Measurements from ENCODE around the gene TMPRSS13. TPM values are rescaled to one million over a fixed set of nuclear protein-coding genes. Genes with fewer than 3 reads are reported as not detected.

Gene TMPRSS13
- total RNA-seq, 3 donors from 2014 or later, result 0.32 to 1.9 (median 0.72) TPM

DNA sequence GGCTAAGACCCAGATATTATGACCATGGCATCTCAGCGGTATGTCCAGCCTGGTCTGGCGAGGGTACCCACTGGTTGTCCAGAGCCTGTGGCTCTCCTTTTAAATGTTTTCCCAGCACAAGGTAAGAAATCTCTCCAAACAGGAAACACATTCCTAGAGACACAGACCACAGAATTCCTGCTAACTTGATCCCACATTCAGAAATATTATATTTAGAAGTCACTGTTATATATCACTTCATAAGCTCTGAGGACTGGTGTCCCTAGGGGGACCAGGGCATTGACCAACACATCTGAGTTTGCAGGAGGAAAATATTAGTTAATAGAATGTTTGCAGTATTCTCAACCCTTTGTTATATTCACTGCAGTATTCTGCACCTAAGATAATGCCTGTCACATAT lies 23.1 kb downstream of the TMPRSS13 start:
- TF ChIP-seq, protein P1, sequence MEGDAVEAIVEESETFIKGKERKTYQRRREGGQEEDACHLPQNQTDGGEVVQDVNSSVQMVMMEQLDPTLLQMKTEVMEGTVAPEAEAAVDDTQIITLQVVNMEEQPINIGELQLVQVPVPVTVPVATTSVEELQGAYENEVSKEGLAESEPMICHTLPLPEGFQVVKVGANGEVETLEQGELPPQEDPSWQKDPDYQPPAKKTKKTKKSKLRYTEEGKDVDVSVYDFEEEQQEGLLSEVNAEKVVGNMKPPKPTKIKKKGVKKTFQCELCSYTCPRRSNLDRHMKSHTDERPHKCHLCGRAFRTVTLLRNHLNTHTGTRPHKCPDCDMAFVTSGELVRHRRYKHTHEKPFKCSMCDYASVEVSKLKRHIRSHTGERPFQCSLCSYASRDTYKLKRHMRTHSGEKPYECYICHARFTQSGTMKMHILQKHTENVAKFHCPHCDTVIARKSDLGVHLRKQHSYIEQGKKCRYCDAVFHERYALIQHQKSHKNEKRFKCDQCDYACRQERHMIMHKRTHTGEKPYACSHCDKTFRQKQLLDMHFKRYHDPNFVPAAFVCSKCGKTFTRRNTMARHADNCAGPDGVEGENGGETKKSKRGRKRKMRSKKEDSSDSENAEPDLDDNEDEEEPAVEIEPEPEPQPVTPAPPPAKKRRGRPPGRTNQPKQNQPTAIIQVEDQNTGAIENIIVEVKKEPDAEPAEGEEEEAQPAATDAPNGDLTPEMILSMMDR (IDR thresholded peaks at IDR 0.05), result no peak

DNA sequence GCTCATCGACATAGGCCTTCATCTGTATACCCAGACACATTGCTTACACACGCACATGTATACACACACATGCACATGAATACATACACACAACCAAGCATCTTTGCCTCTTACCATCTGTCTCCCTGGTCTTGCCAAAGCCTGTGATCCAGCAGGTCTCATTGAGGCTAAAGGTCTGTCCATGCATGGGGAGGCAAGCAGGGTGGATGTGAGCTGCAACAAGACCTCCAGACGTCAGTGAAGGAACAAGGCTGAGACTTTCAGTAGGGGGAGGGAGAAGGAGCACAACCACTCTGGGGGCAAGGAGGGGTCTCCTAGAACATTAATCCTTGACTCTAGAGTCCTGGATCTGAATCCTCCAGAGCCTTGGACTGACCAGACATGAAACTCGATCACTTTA lies 23.7 kb downstream of the TMPRSS13 start:
- H3K9me3 ChIP-seq, result no peaks in the 10 kb centered on the region
- intact Hi-C loops (cut with DNase I, micrococcal nuclease), result no loop called here
- H3K36me3 ChIP-seq (ENCODE audit: low read depth), result no peaks in the 10 kb centered on the region
- H3K4me1 ChIP-seq (ENCODE audit: low read depth), result peaks cover 7% of the 10 kb centered on the region
- DNase-seq (no peak), ATAC-seq (no peak)
- TF ChIP-seq, protein P1 (IDR thresholded peaks at IDR 0.05), result no peak
- no peak overlapping the region for H3K4me3 ChIP-seq

More for the DNA sequence above, 23.1 kb downstream of the TMPRSS13 start:
- DNase-seq (no peak), ATAC-seq (no peak)
- Histone ChIP-seq H3K4me1 (ENCODE audit: low read depth) (peaks cover 7% of the 10 kb centered on the region), H3K36me3 (ENCODE audit: low read depth) (no peaks in the 10 kb centered on the region), H3K4me3 (no peak overlapping the region), H3K9me3 (no peaks in the 10 kb centered on the region)
- intact Hi-C loops (cut with DNase I, micrococcal nuclease), result no loop called here

DNA sequence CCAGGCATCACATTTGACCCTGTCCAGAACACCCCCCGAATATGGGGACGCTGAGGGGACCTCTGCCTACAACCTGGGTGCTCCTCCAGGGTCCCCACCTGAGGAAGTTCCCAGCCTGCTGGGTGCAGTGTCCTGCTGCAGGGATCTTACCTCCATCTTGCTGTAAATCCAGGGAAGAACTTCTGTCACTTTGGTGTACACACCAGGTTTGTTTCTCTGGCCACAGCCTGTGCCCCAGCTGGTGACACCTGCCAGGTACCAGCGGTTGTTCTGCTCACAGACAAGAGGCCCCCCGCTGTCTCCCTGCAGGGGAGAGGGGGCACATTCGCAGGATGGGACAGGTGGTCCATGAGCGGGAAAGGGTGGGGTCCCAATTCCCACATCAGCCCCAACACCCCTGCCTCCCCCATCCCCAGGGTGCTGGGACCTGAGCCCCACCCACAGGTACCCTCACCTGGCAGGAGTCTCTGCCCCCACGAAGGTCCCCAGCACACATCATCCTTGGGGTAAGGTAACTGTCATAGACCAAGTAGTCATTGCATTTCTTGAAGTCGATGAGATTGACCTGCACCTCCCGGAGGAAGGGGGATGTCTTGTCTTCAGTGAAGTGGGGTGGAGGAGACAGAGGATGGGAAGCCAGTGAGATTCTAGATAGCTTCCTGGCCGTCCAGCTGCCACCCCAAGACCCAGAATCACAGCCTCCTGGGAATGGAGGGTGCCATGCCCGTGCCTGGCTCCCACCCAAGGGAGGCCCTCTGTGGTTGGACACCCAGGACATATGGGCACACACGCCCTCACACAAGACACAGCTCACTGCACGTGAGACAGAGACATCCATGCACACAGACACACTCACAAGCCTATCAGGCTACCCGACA lies 25.5 kb downstream of the TMPRSS13 start:
- H3K4me1 ChIP-seq (ENCODE audit: low read depth), result peaks cover 7% of the 10 kb centered on the region
- no peak overlapping the region for H3K4me3 ChIP-seq
- TF ChIP-seq, protein P1 (IDR thresholded peaks at IDR 0.05), result no peak
- ATAC-seq (no peak), DNase-seq (no peak)
- H3K9me3 ChIP-seq, result no peaks in the 10 kb centered on the region
- no peaks in the 10 kb centered on the region for H3K36me3 ChIP-seq (ENCODE audit: low read depth)
- intact Hi-C loops (cut with DNase I, micrococcal nuclease), result no loop called here

DNA sequence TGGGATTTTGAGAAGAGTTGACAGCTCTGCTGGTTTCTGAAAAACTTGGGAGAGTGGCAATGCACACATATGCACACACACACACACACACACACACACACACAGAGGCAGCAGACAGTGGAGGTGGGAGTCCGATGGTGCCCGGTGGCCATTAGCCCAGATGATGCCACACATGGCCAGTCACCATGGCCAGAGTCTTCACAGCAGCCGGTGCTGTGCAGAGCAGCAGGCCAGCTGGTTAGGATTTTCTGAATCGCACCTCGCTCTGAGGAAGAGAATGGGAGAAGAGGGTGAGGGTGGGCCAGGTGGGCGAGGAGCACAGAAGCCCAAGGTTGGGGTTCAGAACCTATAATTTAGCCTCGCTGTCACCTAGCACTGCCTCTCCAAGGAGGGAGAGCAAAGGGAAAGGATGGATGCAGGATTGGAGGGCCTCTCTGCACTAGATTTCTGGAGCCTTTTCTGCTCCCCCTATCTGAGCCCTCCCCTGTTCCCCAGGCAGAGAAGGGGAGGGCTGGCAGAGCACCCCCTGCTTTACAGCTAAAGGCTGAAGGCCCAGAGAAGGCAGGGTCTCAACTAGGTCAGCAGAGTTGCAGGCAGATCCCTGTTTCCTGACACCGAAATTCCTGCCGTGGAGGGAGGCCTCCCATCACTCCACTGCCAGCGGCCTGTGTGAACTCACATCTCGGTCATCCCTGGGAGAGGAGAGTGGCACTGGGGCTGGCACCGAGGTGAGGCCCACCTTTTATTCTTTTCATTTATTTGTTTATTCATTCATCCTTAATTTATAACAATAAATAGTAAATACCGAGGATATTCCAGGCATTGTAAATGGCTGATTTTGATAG lies 27.0 kb downstream of the TMPRSS13 start:
- TF ChIP-seq, protein P1 (IDR thresholded peaks at IDR 0.05), result no peak
- intact Hi-C loops (cut with DNase I, micrococcal nuclease), result no loop called here
- Histone ChIP-seq H3K9me3 (no peaks in the 10 kb centered on the region), H3K4me1 (ENCODE audit: low read depth) (peaks cover 2% of the 10 kb centered on the region), H3K36me3 (ENCODE audit: low read depth) (no peaks in the 10 kb centered on the region), H3K4me3 (no peak overlapping the region)
- ATAC-seq, result no peak
- DNase-seq, result no peak

DNA sequence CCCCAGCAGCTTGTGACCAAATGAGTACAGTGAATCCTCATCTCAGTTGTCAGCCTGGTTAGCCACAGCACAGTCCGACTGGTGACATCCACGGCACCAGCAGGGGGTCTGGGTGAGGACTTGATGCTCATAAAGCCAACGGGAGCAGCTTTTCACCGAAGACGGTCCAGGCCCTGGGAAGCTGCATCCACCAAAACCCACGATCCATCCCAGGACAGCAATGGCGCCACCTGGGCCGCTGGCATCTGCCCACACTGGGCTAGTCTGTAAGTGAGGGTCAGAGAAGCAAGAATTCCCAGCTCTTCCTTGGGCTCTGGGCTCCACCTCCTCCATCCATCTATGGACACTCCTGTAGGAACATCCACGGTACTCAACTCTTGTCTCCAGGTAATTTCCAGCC lies 27.6 kb downstream of the TMPRSS13 start:
- TF ChIP-seq, protein P1 (IDR thresholded peaks at IDR 0.05), result no peak
- Histone ChIP-seq H3K4me3 (no peak overlapping the region), H3K4me1 (ENCODE audit: low read depth) (no peaks in the 10 kb centered on the region), H3K9me3 (no peaks in the 10 kb centered on the region), H3K36me3 (ENCODE audit: low read depth) (no peaks in the 10 kb centered on the region)
- ATAC-seq, result no peak
- intact Hi-C loops (cut with DNase I, micrococcal nuclease), result no loop called here
- no peak for DNase-seq

All from mucosa of descending colon (tissue), 3 donors.